A549 treated with DMSO at 1 μM for 4 hours (cell line): ENCODE measurements around the gene PKD1L1. TPM values are rescaled to one million over a fixed set of nuclear protein-coding genes. Genes with fewer than 3 reads are reported as not detected.

Experiments used
- total RNA-seq: library from RNA; stranded (reverse); fragments of 200-300 nt; extraction: Qiagen RNA extraction; gene quantifications from 5 replicates; pipeline ENCODE4 v1.2.3, GENCODE V29; 2022; ENCODE audit warnings: low read depth

PKD1L1 gene, protein sequence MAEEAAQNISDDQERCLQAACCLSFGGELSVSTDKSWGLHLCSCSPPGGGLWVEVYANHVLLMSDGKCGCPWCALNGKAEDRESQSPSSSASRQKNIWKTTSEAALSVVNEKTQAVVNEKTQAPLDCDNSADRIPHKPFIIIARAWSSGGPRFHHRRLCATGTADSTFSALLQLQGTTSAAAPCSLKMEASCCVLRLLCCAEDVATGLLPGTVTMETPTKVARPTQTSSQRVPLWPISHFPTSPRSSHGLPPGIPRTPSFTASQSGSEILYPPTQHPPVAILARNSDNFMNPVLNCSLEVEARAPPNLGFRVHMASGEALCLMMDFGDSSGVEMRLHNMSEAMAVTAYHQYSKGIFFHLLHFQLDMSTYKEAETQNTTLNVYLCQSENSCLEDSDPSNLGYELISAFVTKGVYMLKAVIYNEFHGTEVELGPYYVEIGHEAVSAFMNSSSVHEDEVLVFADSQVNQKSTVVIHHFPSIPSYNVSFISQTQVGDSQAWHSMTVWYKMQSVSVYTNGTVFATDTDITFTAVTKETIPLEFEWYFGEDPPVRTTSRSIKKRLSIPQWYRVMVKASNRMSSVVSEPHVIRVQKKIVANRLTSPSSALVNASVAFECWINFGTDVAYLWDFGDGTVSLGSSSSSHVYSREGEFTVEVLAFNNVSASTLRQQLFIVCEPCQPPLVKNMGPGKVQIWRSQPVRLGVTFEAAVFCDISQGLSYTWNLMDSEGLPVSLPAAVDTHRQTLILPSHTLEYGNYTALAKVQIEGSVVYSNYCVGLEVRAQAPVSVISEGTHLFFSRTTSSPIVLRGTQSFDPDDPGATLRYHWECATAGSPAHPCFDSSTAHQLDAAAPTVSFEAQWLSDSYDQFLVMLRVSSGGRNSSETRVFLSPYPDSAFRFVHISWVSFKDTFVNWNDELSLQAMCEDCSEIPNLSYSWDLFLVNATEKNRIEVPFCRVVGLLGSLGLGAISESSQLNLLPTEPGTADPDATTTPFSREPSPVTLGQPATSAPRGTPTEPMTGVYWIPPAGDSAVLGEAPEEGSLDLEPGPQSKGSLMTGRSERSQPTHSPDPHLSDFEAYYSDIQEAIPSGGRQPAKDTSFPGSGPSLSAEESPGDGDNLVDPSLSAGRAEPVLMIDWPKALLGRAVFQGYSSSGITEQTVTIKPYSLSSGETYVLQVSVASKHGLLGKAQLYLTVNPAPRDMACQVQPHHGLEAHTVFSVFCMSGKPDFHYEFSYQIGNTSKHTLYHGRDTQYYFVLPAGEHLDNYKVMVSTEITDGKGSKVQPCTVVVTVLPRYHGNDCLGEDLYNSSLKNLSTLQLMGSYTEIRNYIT (N-terminal part only)
- 0.06 to 0.41 TPM (median 0.20 TPM) in 5 replicates for total RNA-seq

DNA sequence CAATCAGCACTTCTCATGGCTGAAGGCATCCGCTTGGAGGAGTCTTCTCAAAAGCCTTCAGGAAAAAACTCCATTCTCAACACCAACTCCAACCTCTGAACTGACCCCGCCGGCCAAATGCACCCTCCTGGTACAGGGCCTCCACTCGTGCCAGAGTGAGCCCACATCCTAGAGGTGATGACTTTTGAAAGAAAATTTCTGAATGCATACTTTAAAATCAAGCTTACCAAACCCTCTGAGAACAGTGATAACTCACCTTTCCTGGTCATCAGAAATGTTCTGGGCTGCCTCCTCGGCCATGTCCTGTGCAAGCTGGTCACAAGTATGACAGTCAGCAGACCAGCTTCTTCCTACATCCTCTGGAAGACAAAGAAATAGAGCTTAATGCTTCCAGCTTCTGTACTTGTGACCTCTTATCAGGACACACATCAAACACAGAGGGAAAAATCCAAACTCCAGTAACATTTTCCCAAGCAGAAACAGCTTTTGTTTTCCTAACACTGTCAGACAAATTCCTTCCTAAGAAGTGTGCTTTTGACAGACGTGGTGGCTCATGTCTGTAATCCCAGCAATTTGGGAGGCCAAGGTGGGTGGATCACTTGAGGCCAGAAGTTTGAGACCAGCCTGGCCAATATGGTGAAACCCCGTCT, at the start of gene PKD1L1:
PKD1L1 (minus strand) TSS at position 326 of the 650 bp plus-strand sequence; CDS start at position 300, 26 bp downstream.

DNA sequence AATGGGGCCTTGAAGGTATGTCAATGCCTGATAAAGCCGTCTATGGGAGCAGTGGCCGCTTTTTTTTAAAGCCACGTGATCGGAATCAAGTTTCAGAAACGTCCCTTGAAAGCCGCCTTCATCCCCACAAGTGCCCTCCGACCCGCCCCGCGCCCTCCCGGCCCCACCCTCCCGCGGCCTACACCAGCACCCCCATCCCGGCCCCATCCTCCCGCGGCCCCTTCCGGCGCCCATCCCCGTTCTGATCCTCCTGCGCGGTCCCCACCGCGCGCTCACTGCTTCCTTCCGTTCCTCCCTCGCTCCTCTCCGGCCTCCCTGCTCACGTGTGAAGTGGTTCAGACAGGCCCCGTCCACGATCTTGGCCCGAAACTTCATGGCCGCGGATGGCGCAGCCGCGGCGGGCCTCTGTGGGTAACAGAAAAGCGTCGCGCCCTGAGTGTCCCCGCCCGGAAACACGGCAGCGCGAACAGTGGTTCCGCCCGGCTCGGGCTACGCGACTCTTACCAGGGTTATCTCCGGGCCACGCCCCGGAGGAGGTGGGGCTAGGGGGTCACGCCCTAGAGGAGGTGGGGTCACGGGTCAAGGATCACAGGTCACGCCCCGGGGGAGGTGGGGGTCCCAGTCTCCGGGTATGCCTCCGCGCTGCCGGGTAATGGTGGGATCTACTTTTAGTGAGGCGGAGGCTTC, 31.0 kb upstream of the PKD1L1 start, which contains the start of gene HUS1:
HUS1 (minus strand) TSS at position 471 of the 687 bp plus-strand sequence; CDS start at position 375, 96 bp downstream.

Other genes starting within 250 kb of the PKD1L1 start
- gene HUS1, start 31.1 kb upstream of the PKD1L1 start, total RNA-seq: 18.1 to 24.8 TPM (median 19.3 TPM) in 5 replicates
- 0.46 TPM in 1 of 5 replicates, not detected in the others for gene SUN3, start 80.6 kb upstream of the PKD1L1 start, total RNA-seq
- gene C7orf57, start 87.1 kb upstream of the PKD1L1 start, total RNA-seq: 0.24 to 0.37 TPM (median 0.28 TPM) in 5 replicates
- 71.3 to 110 TPM (median 90.1 TPM) in 5 replicates for gene UPP1, start 140.8 kb upstream of the PKD1L1 start, total RNA-seq
- gene ABCA13, start 223.0 kb upstream of the PKD1L1 start, total RNA-seq: 0.01 to 0.07 TPM (median 0.05 TPM) in 4 of 5 replicates, not detected in the other